ENCODE measurements around the gene DCDC1. TPM values are rescaled to one million over a fixed set of nuclear protein-coding genes. Genes with fewer than 3 reads are reported as not detected.

Gene DCDC1
- total RNA-seq, 4 donors from 2014 or later = 0.06 to 1.7 (median 0.36) TPM; not detected in 1

GRCh38 chr11:31237819-31238760, 131.4 kb downstream of the DCDC1 start:
- DNase-seq (ENCODE audit: low spot score) = no peak
- no peak for ATAC-seq (ENCODE audit: low FRiP score)
- TF ChIP-seq CTCF (IDR thresholded peaks at IDR 0.05) = no peak

GRCh38 chr11:31236143-31236542, 133.4 kb downstream of the DCDC1 start:
- TF ChIP-seq CTCF (IDR thresholded peaks at IDR 0.05) = no peak
- ATAC-seq (ENCODE audit: low FRiP score) (no peak), DNase-seq (ENCODE audit: low spot score) (no peak)

GRCh38 chr11:31233425-31233824, 136.1 kb downstream of the DCDC1 start:
- ATAC-seq (ENCODE audit: low FRiP score) = no peak
- DNase-seq (ENCODE audit: low spot score) = no peak
- TF ChIP-seq CTCF (IDR thresholded peaks at IDR 0.05) = no peak

DNA sequence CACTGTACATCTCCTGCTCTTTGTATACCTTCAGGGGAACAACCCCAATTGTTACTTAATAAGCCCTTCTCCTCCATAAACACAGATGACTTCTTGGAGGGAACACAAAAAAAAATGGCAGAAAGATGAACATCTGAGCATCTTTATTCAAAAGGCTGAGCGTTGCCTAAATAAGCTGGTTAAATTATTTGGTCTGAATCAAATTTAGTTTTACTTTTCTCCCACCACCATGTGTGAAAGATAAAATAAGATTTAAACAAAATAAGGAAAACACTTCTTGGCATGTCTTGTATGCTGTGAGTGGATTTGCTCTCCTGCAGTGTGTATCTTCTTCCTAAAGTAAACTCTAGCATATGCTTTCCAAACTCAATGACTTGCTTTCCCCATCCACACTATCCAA, 137.9 kb downstream of the DCDC1 start:
- DNase-seq (ENCODE audit: low spot score) (no peak), ATAC-seq (ENCODE audit: low FRiP score) (no peak)
- no peak for TF ChIP-seq CTCF (IDR thresholded peaks at IDR 0.05)

GRCh38 chr11:31218847-31219246, 150.7 kb downstream of the DCDC1 start:
- ATAC-seq (ENCODE audit: low FRiP score) = no peak
- TF ChIP-seq CTCF (IDR thresholded peaks at IDR 0.05) = no peak
- no peak for DNase-seq (ENCODE audit: low spot score)

GRCh38 chr11:31214372-31214771, 155.2 kb downstream of the DCDC1 start:
- no peak for ATAC-seq (ENCODE audit: low FRiP score)

More at GRCh38 chr11:31214372-31214771, 155.2 kb downstream of the DCDC1 start:
- no peak for DNase-seq (ENCODE audit: low spot score)
- no peak for TF ChIP-seq CTCF (IDR thresholded peaks at IDR 0.05)
